LNCAP (cell line): Measurements from ENCODE around the gene NLGN1.

Experiments used
- TF ChIP-seq, protein P1 (sequence below): fragments of 450-650 bp; IDR thresholded peaks from 2 replicates; pipeline ENCODE4 v1.5.1; 2017; ENCODE audit warnings: mild to moderate bottlenecking

NLGN1 gene

GRCh38 chr3:173841334-173841733 lies 443.8 kb downstream of the NLGN1 start:
- TF ChIP-seq, protein P1, sequence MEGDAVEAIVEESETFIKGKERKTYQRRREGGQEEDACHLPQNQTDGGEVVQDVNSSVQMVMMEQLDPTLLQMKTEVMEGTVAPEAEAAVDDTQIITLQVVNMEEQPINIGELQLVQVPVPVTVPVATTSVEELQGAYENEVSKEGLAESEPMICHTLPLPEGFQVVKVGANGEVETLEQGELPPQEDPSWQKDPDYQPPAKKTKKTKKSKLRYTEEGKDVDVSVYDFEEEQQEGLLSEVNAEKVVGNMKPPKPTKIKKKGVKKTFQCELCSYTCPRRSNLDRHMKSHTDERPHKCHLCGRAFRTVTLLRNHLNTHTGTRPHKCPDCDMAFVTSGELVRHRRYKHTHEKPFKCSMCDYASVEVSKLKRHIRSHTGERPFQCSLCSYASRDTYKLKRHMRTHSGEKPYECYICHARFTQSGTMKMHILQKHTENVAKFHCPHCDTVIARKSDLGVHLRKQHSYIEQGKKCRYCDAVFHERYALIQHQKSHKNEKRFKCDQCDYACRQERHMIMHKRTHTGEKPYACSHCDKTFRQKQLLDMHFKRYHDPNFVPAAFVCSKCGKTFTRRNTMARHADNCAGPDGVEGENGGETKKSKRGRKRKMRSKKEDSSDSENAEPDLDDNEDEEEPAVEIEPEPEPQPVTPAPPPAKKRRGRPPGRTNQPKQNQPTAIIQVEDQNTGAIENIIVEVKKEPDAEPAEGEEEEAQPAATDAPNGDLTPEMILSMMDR = no peak

- TF ChIP-seq, protein P1 = no peak
Measured at GRCh38 chr3:173843060-173843459, 445.5 kb downstream of the NLGN1 start.

- TF ChIP-seq, protein P1 = no peak
Measured at GRCh38 chr3:173846584-173846983, 449.0 kb downstream of the NLGN1 start.

DNA sequence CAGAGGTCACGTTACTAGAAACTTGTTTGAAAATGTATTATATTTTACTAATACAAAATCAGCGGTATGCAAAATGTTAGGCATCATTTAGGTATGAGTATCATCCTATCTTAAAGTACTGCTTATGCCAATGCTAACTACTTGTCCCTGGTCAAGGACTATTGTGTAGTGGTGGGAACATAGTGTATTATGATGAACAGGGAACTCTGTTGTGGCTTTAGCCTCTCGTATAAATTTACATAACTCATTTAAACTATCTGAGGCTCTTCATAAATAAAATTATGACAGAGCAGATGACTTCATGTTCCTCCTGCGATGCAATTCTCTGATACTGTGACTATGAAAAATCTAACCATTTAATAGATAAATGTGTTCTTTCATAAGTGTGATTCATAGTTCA lies 451.9 kb downstream of the NLGN1 start:
- TF ChIP-seq, protein P1 = no peak

DNA sequence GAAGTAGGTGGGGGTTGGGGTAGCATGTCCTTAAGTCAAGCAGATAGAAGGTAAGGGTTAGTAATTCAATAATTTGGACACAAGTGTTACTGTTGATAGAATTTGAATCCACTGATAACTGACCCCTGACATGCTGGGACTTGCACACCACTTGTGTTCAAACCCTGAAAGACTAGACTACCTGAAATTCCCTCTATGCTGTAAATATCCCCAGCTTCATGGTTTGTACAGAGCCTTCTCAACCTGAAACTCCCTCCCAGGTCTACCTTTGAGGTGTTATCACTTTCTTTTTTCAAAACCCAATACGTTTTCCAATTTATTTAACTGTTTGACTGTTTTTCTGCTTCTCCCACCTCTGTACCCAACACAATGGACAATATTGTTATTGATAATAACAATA lies 459.6 kb downstream of the NLGN1 start:
- TF ChIP-seq, protein P1 = no peak

GRCh38 chr3:173862701-173863100 lies 465.2 kb downstream of the NLGN1 start:
- TF ChIP-seq, protein P1 = no peak

GRCh38 chr3:173863551-173863950 lies 466.0 kb downstream of the NLGN1 start:
- TF ChIP-seq, protein P1 = no peak

GRCh38 chr3:173865900-173866498 lies 468.5 kb downstream of the NLGN1 start:
- TF ChIP-seq, protein P1 = no peak
